H9 (cell line): ENCODE measurements around the gene GPX5. TPM values are rescaled to one million over a fixed set of nuclear protein-coding genes. Genes with fewer than 3 reads are reported as not detected.

Experiments used
- DNase-seq: peaks from one replicate; pipeline ENCODE4 v3.0.0-alpha.2; 2017
- H2AFZ ChIP-seq: one replicate; pipeline ENCODE4 v1.6.1; 2013; ENCODE audit warnings: mild to moderate bottlenecking, low read length, control low read depth, moderate library complexity
- H2AK5ac ChIP-seq: 2 replicates; pipeline ENCODE4 v1.6.1; 2013; ENCODE audit warnings: low read length, control low read depth, mixed read lengths; ENCODE audit not compliant: insufficient read length
- H2BK120ac ChIP-seq: one replicate; pipeline ENCODE4 v1.6.1; 2013; ENCODE audit warnings: low read depth, mild to moderate bottlenecking, low read length, control low read depth, inconsistent platforms; ENCODE audit not compliant: poor library complexity, severe bottlenecking
- H2BK12ac ChIP-seq: 2 replicates; pipeline ENCODE4 v1.6.1; 2013; ENCODE audit warnings: low read length, control low read depth, mixed read lengths, low read depth; ENCODE audit not compliant: insufficient read length
- H2BK15ac ChIP-seq: 2 replicates; pipeline ENCODE4 v1.6.1; 2013; ENCODE audit warnings: low read depth, low read length, control low read depth
- H2BK20ac ChIP-seq: one replicate; pipeline ENCODE4 v1.6.1; 2013; ENCODE audit warnings: low read depth, mild to moderate bottlenecking, low read length, control low read depth, inconsistent platforms; ENCODE audit not compliant: poor library complexity, severe bottlenecking
- H2BK5ac ChIP-seq: 2 replicates; pipeline ENCODE4 v1.6.1; 2013; ENCODE audit warnings: low read length, control low read depth, mixed read lengths; ENCODE audit not compliant: insufficient read length
- H3K14ac ChIP-seq: 2 replicates; pipeline ENCODE4 v1.6.1; 2013; ENCODE audit warnings: low read length, control low read depth; ENCODE audit not compliant: insufficient read depth
- H3K18ac ChIP-seq: 2 replicates; pipeline ENCODE4 v1.6.1; 2013; ENCODE audit warnings: low read depth, mild to moderate bottlenecking, mixed read lengths, low read length, control low read depth; ENCODE audit not compliant: insufficient read length
- H3K23ac ChIP-seq: 2 replicates; pipeline ENCODE4 v1.6.1; 2013; ENCODE audit warnings: low read length, control low read depth, mixed read lengths, low read depth; ENCODE audit not compliant: insufficient read length
- H3K23me2 ChIP-seq: 2 replicates; pipeline ENCODE4 v1.6.1; 2013; ENCODE audit warnings: low read depth, mild to moderate bottlenecking, mixed read lengths, low read length, control low read depth; ENCODE audit not compliant: insufficient read length, poor library complexity, severe bottlenecking
- H3K27ac ChIP-seq: 2 replicates; pipeline ENCODE4 v1.5.1; 2013; ENCODE audit warnings: low read length, control low read depth, mixed read lengths, low read depth; ENCODE audit not compliant: insufficient read length
- H3K27me3 ChIP-seq: 2 replicates; pipeline ENCODE4 v1.6.1; 2013; ENCODE audit warnings: low read length, control low read depth, inconsistent platforms; ENCODE audit not compliant: insufficient read depth
- H3K4ac ChIP-seq: 2 replicates; pipeline ENCODE4 v1.6.1; 2013; ENCODE audit warnings: low read depth, mild to moderate bottlenecking, control low read depth, inconsistent platforms, low read length, moderate library complexity
- H3K4me1 ChIP-seq: 2 replicates; pipeline ENCODE4 v1.6.1; 2013; ENCODE audit warnings: low read length, control low read depth, inconsistent platforms; ENCODE audit not compliant: insufficient read depth
- H3K4me2 ChIP-seq: 2 replicates; pipeline ENCODE4 v1.6.1; 2013; ENCODE audit warnings: low read length, control low read depth, mixed read lengths; ENCODE audit not compliant: insufficient read length, insufficient read depth
- H3K56ac ChIP-seq: 2 replicates; pipeline ENCODE4 v1.6.1; 2013; ENCODE audit warnings: low read depth, mild to moderate bottlenecking, mixed read lengths, low read length, control low read depth; ENCODE audit not compliant: insufficient read length
- H3K79me1 ChIP-seq: 2 replicates; pipeline ENCODE4 v1.6.1; 2013; ENCODE audit warnings: low read depth, mild to moderate bottlenecking, moderate library complexity, low read length, control low read depth, inconsistent platforms; ENCODE audit not compliant: insufficient read depth, poor library complexity, severe bottlenecking
- H3K79me2 ChIP-seq: 2 replicates; pipeline ENCODE4 v1.6.1; 2013; ENCODE audit warnings: low read length, control low read depth, inconsistent platforms; ENCODE audit not compliant: insufficient read depth
- H3K9ac ChIP-seq: 2 replicates; pipeline ENCODE4 v1.6.1; 2013; ENCODE audit warnings: low read length, control low read depth, mixed read lengths; ENCODE audit not compliant: insufficient read length; ENCODE audit errors: extremely low read depth
- H3K9me3 ChIP-seq: one replicate; pipeline ENCODE4 v1.6.1; 2013; ENCODE audit warnings: low read depth, low read length, inconsistent platforms; ENCODE audit not compliant: control insufficient read depth
- H3T11ph ChIP-seq: one replicate; pipeline ENCODE4 v1.6.1; 2013; ENCODE audit warnings: mild to moderate bottlenecking, low read length, control low read depth, inconsistent platforms
- H4K20me1 ChIP-seq: one replicate; pipeline ENCODE4 v1.6.1; 2013; ENCODE audit not compliant: control insufficient read depth, insufficient read length, insufficient read depth
- H4K5ac ChIP-seq: 2 replicates; pipeline ENCODE4 v1.6.1; 2013; ENCODE audit warnings: low read depth, mild to moderate bottlenecking, mixed read lengths, low read length, control low read depth; ENCODE audit not compliant: insufficient read length
- H4K8ac ChIP-seq: replicated peaks from 2 replicates; pipeline ENCODE4 v1.6.1; 2013; ENCODE audit warnings: low read length, control low read depth, mixed read lengths, low read depth; ENCODE audit not compliant: insufficient read length
- H4K91ac ChIP-seq: 2 replicates; pipeline ENCODE4 v1.6.1; 2013; ENCODE audit warnings: low read depth, mild to moderate bottlenecking, moderate library complexity, mixed read lengths, low read length, control low read depth; ENCODE audit not compliant: insufficient read length
- H3K27ac Mint-ChIP-seq, 3 experiments: 2 replicates in 2 of 3; 3 replicates in 1 of 3; pipeline ENCODE4 v1.8.0; 2020 to 2021; ENCODE audit warnings: mixed read lengths in 3 of 3, mild to moderate bottlenecking in 1 of 3, moderate library complexity in 1 of 3
- H3K27me3 Mint-ChIP-seq: 2 replicates; pipeline ENCODE4 v1.8.0; 2021; ENCODE audit warnings: low read depth, mild to moderate bottlenecking, moderate library complexity, mixed read lengths
- H3K36me3 Mint-ChIP-seq, 3 experiments: 2 replicates in 2 of 3; 3 replicates in 1 of 3; pipeline ENCODE4 v1.8.0; 2020 to 2021; ENCODE audit warnings: low read depth in 3 of 3, mixed read lengths in 3 of 3; ENCODE audit not compliant: insufficient read depth in 1 of 3
- H3K4me1 Mint-ChIP-seq, 2 experiments: 2 replicates each; pipeline ENCODE4 v1.8.0; 2020; ENCODE audit warnings: mixed read lengths in 2 of 2
- H3K4me3 Mint-ChIP-seq, 2 experiments: 2 replicates in 1 of 2; 3 replicates in 1 of 2; pipeline ENCODE4 v1.8.0; 2020 to 2021; ENCODE audit warnings: mild to moderate bottlenecking in 2 of 2, mixed read lengths in 2 of 2, moderate library complexity in 1 of 2
- H3K9me3 Mint-ChIP-seq, 2 experiments: 2 replicates in 1 of 2; 3 replicates in 1 of 2; pipeline ENCODE4 v1.8.0; 2020; ENCODE audit warnings: mild to moderate bottlenecking in 2 of 2, mixed read lengths in 2 of 2, moderate library complexity in 1 of 2
- CTCF ChIP-seq: fragments of 200-600 bp; sonication (generic); conservative IDR thresholded peaks from 3 replicates; pipeline ENCODE4 v1.8.0; 2021; ENCODE audit warnings: antibody characterized with exemption, mild to moderate bottlenecking
- total RNA-seq: library from RNA; stranded (reverse); gene quantifications from 2 replicates; pipeline ENCODE4 v1.2.1, GENCODE V29; 2021

The GPX5 gene
- total RNA-seq, 1 experiment from 2014 or later, result not detected

DNA sequence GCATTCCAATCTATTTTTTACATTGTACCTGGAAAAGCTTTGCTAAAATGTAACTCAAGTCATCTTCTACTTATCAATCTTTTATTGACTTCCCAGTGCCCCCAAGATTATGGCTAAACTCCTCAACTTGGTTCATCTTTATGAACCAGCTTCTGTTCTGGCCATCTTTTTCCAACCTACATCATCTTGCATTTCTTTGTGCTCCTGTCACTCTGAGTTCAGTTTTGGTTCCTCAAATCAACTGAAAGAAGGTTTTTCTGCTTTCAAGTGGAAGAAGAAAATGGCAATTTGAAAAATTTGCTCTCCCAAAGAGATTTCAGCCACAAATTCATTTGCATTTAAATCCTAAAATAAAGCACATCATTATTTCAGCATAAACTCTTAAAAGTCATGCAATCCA lies 41.8 kb downstream of the GPX5 start:
- H3K18ac ChIP-seq, result no peak overlapping the region
- H3K27ac ChIP-seq, result no peak overlapping the region
- no peak overlapping the region for H3K23ac ChIP-seq
- no peak overlapping the region for H2BK12ac ChIP-seq
- no peak overlapping the region for H4K91ac ChIP-seq
- H2AFZ ChIP-seq, result no peak overlapping the region
- Mint-ChIP-seq H3K4me1 (0 out of 4 replicates have a peak, but pooled peaks cover 0 to 3% of the 10 kb centered on the region in 2 experiments), H3K36me3 (no peaks in the 10 kb centered on the region), H3K9me3 (no peaks in the 10 kb centered on the region; a peak in 1 of 5 replicates), H3K4me3 (no peak overlapping the region), H3K27me3 (peaks cover 9% of the 10 kb centered on the region; the same call in 1 of the 2 replicates), H3K27ac (no peak overlapping the region)
- H3K4me1 ChIP-seq, result no peaks in the 10 kb centered on the region
- no peak overlapping the region for H2BK15ac ChIP-seq
- H2BK5ac ChIP-seq, result no peak overlapping the region
- H4K8ac ChIP-seq, result no peak overlapping the region
- DNase-seq, result no peak
- no peaks in the 10 kb centered on the region for H4K20me1 ChIP-seq
- no peak overlapping the region for H3K56ac ChIP-seq
- H3K23me2 ChIP-seq, result no peaks in the 10 kb centered on the region
- no peak overlapping the region for H3K4me2 ChIP-seq
- H2BK120ac ChIP-seq, result no peak overlapping the region
- no peak overlapping the region for H3K4ac ChIP-seq
- H2AK5ac ChIP-seq, result no peak overlapping the region
- H3K9ac ChIP-seq, result no peak overlapping the region
- no peak overlapping the region for H4K5ac ChIP-seq
- no peak for TF ChIP-seq CTCF
- no peak overlapping the region for H3K14ac ChIP-seq
- no peak overlapping the region for H2BK20ac ChIP-seq
- no peaks in the 10 kb centered on the region; the same call in 1 of the 2 replicates for H3K27me3 ChIP-seq
- no peaks in the 10 kb centered on the region for H3K9me3 ChIP-seq
- no peaks in the 10 kb centered on the region for H3K79me2 ChIP-seq
- H3T11ph ChIP-seq, result no peak overlapping the region
- no peaks in the 10 kb centered on the region for H3K79me1 ChIP-seq
